ENCODE data around the gene FSHB.

The FSHB gene

DNA sequence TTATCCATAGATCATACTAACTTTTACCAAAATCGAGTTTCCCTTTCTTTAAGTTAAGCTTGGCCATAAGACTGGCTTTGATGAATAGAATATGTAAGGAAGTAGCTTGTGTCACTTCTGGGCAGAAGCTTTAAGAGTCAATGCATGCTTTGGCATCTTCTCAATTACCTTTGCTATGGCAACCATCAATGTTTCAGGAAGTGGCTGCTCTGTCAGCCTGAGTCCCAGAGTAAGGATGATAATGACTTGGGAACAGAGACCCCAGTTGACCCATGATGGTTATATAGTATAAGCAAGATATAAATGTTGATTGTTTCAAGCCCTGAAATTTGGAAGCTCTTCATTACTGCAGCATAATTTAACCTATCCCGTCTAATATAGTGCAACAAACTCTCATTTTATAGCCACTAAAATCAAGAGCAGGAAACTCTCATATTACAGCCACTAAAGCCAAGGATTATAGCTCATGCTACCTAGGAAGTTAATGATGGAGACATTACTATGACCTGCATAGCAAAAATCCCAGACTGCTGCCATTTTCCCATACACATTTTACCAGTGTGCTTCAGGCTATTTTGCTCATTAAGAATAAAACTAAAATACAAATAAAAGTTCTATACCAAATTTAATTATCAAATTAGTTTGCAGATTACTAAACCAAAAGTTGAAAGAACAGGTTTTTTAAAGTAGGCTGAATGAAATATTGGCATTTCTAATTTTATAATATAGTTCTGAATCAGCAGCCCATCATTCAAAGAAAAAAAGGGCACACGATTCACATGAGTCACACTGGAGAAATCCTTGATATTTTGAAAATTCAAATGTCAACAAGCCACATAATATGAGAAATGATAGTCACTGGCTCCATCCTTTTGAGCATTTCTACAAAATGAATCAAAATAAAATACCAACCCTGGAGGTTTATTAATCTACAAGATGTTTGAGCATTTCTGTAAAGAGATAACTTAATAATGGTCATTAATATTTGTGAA, 23.8 kb downstream of the FSHB start:
- no peaks in the 10 kb centered on the region for H3K79me2 ChIP-seq
- H3K4me2 ChIP-seq (ENCODE audit: low read length) = no peak overlapping the region
- no peak overlapping the region for H3K27ac ChIP-seq
- no peaks in the 10 kb centered on the region for H3K4me1 ChIP-seq
- H2AFZ ChIP-seq = no peak overlapping the region
- TF ChIP-seq, protein P1, sequence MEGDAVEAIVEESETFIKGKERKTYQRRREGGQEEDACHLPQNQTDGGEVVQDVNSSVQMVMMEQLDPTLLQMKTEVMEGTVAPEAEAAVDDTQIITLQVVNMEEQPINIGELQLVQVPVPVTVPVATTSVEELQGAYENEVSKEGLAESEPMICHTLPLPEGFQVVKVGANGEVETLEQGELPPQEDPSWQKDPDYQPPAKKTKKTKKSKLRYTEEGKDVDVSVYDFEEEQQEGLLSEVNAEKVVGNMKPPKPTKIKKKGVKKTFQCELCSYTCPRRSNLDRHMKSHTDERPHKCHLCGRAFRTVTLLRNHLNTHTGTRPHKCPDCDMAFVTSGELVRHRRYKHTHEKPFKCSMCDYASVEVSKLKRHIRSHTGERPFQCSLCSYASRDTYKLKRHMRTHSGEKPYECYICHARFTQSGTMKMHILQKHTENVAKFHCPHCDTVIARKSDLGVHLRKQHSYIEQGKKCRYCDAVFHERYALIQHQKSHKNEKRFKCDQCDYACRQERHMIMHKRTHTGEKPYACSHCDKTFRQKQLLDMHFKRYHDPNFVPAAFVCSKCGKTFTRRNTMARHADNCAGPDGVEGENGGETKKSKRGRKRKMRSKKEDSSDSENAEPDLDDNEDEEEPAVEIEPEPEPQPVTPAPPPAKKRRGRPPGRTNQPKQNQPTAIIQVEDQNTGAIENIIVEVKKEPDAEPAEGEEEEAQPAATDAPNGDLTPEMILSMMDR (IDR thresholded peaks at IDR 0.05) = no peak
- no peaks in the 10 kb centered on the region for H3K9me3 ChIP-seq (ENCODE audit: control insufficient read depth, low read length)
- no peak overlapping the region for H3K4me3 ChIP-seq (ENCODE audit: low read depth, low read length)
- H3K9ac ChIP-seq = no peak overlapping the region
- H3K36me3 ChIP-seq (ENCODE audit: control insufficient read depth, insufficient read depth, low read length) = no peaks in the 10 kb centered on the region
- no peaks in the 10 kb centered on the region for H3K27me3 ChIP-seq (ENCODE audit: control insufficient read depth, insufficient read depth, low read length)

GRCh38 chr11:30255637-30256036, 24.8 kb downstream of the FSHB start:
- H3K9ac ChIP-seq = no peak overlapping the region
- H3K36me3 ChIP-seq (ENCODE audit: control insufficient read depth, insufficient read depth, low read length) = no peaks in the 10 kb centered on the region
- no peaks in the 10 kb centered on the region for H3K79me2 ChIP-seq
- no peak overlapping the region for H3K4me2 ChIP-seq (ENCODE audit: low read length)
- no peaks in the 10 kb centered on the region for H3K4me1 ChIP-seq
- no peaks in the 10 kb centered on the region for H3K27me3 ChIP-seq (ENCODE audit: control insufficient read depth, insufficient read depth, low read length)
- no peak overlapping the region for H2AFZ ChIP-seq
- H3K9me3 ChIP-seq (ENCODE audit: control insufficient read depth, low read length) = no peaks in the 10 kb centered on the region
- no peak overlapping the region for H3K27ac ChIP-seq
- TF ChIP-seq, protein P1 (IDR thresholded peaks at IDR 0.05) = no peak
- no peak overlapping the region for H3K4me3 ChIP-seq (ENCODE audit: low read depth, low read length)

GRCh38 chr11:30257058-30257457, 26.2 kb downstream of the FSHB start:
- Histone ChIP-seq H2AFZ (no peak overlapping the region), H3K4me1 (no peaks in the 10 kb centered on the region), H3K9me3 (ENCODE audit: control insufficient read depth, low read length) (no peaks in the 10 kb centered on the region), H3K4me2 (ENCODE audit: low read length) (no peak overlapping the region), H3K79me2 (no peaks in the 10 kb centered on the region), H3K4me3 (ENCODE audit: low read depth, low read length) (no peak overlapping the region), H3K27me3 (ENCODE audit: control insufficient read depth, insufficient read depth, low read length) (no peaks in the 10 kb centered on the region), H3K9ac (no peak overlapping the region), H3K36me3 (ENCODE audit: control insufficient read depth, insufficient read depth, low read length) (no peaks in the 10 kb centered on the region), H3K27ac (no peak overlapping the region)
- TF ChIP-seq, protein P1 (IDR thresholded peaks at IDR 0.05) = no peak

GRCh38 chr11:30258679-30259078, 27.9 kb downstream of the FSHB start:
- H3K9me3 ChIP-seq (ENCODE audit: control insufficient read depth, low read length) = no peaks in the 10 kb centered on the region
- no peak overlapping the region for H3K4me3 ChIP-seq (ENCODE audit: low read depth, low read length)
- H3K36me3 ChIP-seq (ENCODE audit: control insufficient read depth, insufficient read depth, low read length) = no peaks in the 10 kb centered on the region
- H3K4me2 ChIP-seq (ENCODE audit: low read length) = no peak overlapping the region
- H3K9ac ChIP-seq = no peak overlapping the region
- no peaks in the 10 kb centered on the region for H3K79me2 ChIP-seq
- no peaks in the 10 kb centered on the region for H3K27me3 ChIP-seq (ENCODE audit: control insufficient read depth, insufficient read depth, low read length)
- no peak overlapping the region for H3K27ac ChIP-seq
- no peaks in the 10 kb centered on the region for H3K4me1 ChIP-seq
- TF ChIP-seq, protein P1 (IDR thresholded peaks at IDR 0.05) = no peak
- H2AFZ ChIP-seq = no peak overlapping the region

Measured in parathyroid adenoma (tissue), 2 donors.